Mononuclear cell (primary cell): ENCODE measurements around the gene TMC1. TPM values are rescaled to one million over a fixed set of nuclear protein-coding genes. Genes with fewer than 3 reads are reported as not detected.

Experiments
- H3K27me3 ChIP-seq: 2 replicates; pipeline ENCODE4 v1.6.0; 2011; ENCODE audit warnings: low read length, control low read depth; ENCODE audit not compliant: insufficient read depth
- H3K4me1 ChIP-seq: 2 replicates; pipeline ENCODE4 v1.5.1; 2011; ENCODE audit warnings: mild to moderate bottlenecking, low read length, control low read depth; ENCODE audit not compliant: insufficient read depth
- H3K4me3 ChIP-seq: 2 replicates; pipeline ENCODE4 v1.5.1; 2011; ENCODE audit warnings: mild to moderate bottlenecking, low read length, moderate library complexity
- H3K9me3 ChIP-seq: 2 replicates; pipeline ENCODE4 v1.5.1; 2011; ENCODE audit warnings: low read depth, mild to moderate bottlenecking, control low read depth, low read length
- total RNA-seq: library from RNA; depleted of rRNA; stranded (reverse); fragments of >200 nt; gene quantifications from one replicate; pipeline ENCODE4 v1.2.3, GENCODE V29; 2012

The TMC1 gene
- total RNA-seq, 1 donor: 0.52 TPM

DNA sequence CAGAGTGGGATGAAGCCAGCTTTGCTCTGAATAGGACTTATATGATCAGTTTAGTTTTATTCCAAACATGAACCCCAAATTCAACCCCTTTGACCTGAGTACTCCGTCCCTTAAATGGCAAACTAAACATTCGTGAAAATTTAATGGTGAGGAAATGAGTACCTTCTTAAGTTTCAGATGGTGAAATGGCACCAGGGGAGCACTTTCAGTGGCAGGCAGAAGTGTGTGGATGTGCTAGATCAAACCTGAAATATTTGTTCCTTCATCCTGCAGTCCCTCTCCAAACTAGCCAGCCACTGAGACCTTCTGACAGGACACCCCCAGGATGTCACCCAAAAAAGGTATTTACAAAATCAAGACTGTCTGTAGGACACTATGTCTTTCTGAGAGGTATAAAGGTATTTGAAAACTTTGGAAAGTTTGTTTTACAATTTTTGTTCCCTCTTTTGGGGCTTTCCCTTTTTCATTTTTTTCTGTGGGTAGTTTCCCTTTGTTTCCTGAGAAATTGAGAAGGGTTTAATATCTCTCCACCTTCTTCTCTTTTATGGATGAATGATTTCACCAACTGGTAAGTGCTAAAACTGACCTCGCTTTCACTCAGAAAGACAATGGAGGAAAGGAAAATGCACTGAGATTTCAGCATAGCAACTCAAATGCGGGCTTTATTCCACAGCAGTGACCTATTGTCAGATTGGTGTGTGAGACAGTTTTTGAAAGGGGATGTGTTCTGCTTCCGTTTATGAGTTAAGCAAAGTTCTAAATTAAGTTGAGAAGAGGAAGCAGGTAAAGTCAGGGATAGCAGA, 127.1 kb downstream of the TMC1 start:
- H3K9me3 ChIP-seq: no peaks in the 10 kb centered on the region
- peaks cover 12% of the 10 kb centered on the region for H3K4me1 ChIP-seq
- no peaks in the 10 kb centered on the region for H3K27me3 ChIP-seq
- H3K4me3 ChIP-seq: no peak overlapping the region

- H3K4me1 ChIP-seq: peaks cover 12% of the 10 kb centered on the region
- no peaks in the 10 kb centered on the region for H3K9me3 ChIP-seq
- no peak overlapping the region for H3K4me3 ChIP-seq
- no peaks in the 10 kb centered on the region for H3K27me3 ChIP-seq
Observed at GRCh38 chr9:72649127-72649442, 127.7 kb downstream of the TMC1 start.

DNA sequence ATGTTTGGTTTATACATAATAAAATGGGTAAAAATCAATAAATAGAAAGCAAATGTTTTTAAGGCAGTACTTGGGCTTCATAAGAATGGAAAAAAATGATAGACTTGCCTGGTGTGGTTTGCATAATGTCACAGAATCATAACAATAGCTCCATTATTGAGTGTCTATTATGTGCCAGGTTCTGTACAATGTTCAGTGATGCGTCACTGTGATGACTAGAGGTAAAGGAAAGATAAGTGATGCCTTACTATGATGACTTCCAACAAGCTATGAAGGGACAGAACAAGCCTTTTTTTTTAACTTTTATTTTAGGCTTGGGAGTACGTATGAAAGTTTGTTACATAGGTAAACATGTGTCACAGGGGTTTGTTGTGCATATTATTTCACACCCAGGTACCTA, 128.8 kb downstream of the TMC1 start:
- H3K9me3 ChIP-seq: no peaks in the 10 kb centered on the region
- H3K4me1 ChIP-seq: peaks cover 12% of the 10 kb centered on the region
- no peak overlapping the region for H3K4me3 ChIP-seq
- H3K27me3 ChIP-seq: no peaks in the 10 kb centered on the region

DNA sequence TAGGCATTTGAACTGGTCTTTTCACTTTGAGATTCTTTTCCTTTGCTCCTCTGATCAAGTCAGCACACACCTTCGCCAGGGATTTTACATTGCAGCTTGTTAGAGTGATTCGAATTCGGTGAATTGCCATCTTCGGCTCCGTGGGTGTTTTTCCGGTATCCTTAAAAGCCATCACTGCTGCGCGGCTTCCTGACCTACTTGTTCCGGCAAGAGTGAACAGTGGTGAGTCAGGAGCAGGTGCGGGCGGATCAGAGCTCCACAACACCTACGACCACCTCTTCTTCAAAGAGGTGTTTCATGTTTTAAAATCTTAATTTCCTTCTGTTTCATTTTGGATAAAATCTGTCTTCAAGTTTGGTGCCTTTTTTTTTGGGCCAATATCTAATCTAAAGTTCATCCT, 134.6 kb downstream of the TMC1 start:
- H3K4me3 ChIP-seq: no peak overlapping the region
- no peaks in the 10 kb centered on the region for H3K9me3 ChIP-seq
- peaks cover 5% of the 10 kb centered on the region for H3K27me3 ChIP-seq
- H3K4me1 ChIP-seq: no peaks in the 10 kb centered on the region

GRCh38 chr9:72657023-72657422, 135.6 kb downstream of the TMC1 start:
- H3K4me1 ChIP-seq: no peaks in the 10 kb centered on the region
- H3K9me3 ChIP-seq: no peaks in the 10 kb centered on the region
- H3K27me3 ChIP-seq: peaks cover 5% of the 10 kb centered on the region
- no peak overlapping the region for H3K4me3 ChIP-seq

DNA sequence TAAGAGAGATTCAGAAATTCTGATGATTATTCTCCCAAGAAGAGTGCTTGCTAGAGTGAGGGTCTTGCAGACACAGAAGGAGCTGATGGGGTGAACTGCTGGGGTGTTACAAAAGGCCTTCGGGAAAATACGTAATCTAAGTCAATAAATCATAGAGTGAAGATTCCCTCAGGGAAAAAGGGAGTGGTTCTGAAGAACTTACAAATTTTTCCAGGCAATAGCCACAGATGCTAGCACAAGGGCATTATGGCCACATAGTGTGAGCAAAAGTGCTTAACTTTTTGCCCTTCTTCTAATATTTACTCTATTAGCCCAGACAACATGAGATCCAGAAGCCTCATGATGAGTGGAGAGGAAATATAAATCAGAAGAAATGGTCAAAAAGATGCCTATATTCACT, 137.3 kb downstream of the TMC1 start:
- Histone ChIP-seq H3K4me1 (no peaks in the 10 kb centered on the region), H3K27me3 (peaks cover 5% of the 10 kb centered on the region), H3K9me3 (no peaks in the 10 kb centered on the region), H3K4me3 (no peak overlapping the region)

DNA sequence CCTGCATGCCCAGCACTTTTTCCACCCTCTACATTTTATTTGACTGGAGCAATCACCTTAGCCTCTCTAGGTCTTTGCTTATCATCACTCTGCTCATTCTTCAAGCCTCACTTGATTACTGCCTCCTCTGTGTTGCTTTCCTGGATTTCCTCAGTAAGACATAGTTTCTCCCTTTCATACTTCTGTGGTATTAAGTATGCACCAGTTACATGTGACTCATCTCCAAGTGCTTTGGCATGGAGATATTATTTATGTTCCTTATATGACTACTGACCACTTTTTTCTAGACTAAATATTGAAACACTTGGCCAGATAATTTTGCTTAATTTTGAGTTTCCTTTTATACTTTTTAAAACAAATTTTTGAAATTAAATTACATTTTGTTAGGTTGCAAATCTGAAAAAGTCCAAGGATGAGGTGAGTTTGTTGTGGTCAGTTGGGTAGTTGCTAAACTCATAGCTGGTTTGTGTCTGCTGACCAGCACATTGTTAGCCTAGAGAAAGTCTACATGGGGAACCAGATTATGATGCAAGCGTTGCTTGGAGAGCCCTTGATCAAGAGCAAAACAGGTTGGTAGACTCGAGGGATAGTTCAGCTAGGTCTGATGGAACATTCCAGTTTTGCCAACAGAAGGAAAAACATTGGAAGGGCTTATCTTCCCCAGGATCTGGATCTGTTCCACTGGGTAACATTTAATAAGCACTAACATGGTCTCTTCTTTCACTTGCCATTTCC, 140.2 kb downstream of the TMC1 start:
- Histone ChIP-seq H3K9me3 (no peaks in the 10 kb centered on the region), H3K27me3 (peaks cover 5% of the 10 kb centered on the region), H3K4me1 (no peaks in the 10 kb centered on the region), H3K4me3 (no peak overlapping the region)

DNA sequence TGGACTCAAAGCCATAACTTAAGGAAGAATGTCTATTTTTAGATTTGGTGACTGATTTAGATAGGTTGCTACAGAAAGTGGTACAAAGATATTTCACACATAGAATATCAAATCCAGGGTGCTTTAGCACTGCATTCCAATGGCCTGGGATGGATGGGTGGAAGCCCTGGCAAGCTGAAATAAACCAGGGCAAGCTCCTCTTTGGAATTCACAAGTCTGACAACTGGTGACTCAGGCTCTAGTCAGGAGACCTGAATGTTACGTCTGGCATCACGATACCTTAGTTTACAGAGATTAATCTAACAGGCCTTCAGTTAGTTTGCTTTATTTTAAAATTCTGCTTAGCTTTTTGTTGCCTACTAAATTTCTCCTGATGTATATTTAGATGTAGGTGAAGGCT, 144.0 kb downstream of the TMC1 start:
- H3K4me1 ChIP-seq: no peaks in the 10 kb centered on the region

GRCh38 chr9:72667181-72667580, 145.8 kb downstream of the TMC1 start:
- Histone ChIP-seq H3K4me3 (no peak overlapping the region), H3K4me1 (no peaks in the 10 kb centered on the region), H3K27me3 (peaks cover 9% of the 10 kb centered on the region), H3K9me3 (no peaks in the 10 kb centered on the region)

More for the DNA sequence above, 144.0 kb downstream of the TMC1 start:
- Histone ChIP-seq H3K27me3 (peaks cover 7% of the 10 kb centered on the region), H3K4me3 (no peak overlapping the region), H3K9me3 (no peaks in the 10 kb centered on the region)

DNA sequence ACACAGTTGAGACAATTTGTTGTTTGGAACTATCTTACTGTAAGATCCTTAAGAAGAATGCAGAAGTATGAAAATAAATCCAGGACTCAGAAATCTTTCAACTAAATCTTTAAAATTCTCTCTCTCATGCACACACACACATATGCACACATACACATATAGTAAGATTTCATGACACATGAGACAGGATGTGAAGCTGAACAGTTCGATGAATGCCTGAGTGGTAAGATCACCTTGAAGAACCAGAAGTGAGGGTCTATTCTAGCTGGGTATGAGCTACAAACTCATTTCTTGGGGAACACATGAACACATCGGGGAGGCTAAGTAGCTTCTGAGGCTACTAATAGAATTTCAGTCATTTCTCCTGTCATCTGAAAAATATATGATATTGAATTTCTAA, 153.6 kb downstream of the TMC1 start:
- Histone ChIP-seq H3K4me1 (no peaks in the 10 kb centered on the region), H3K9me3 (no peaks in the 10 kb centered on the region), H3K4me3 (no peak overlapping the region), H3K27me3 (peaks cover 3% of the 10 kb centered on the region)

GRCh38 chr9:72675586-72675985, 154.2 kb downstream of the TMC1 start:
- peaks cover 3% of the 10 kb centered on the region for H3K27me3 ChIP-seq
- H3K4me1 ChIP-seq: no peaks in the 10 kb centered on the region
- H3K9me3 ChIP-seq: no peaks in the 10 kb centered on the region
- H3K4me3 ChIP-seq: no peak overlapping the region

DNA sequence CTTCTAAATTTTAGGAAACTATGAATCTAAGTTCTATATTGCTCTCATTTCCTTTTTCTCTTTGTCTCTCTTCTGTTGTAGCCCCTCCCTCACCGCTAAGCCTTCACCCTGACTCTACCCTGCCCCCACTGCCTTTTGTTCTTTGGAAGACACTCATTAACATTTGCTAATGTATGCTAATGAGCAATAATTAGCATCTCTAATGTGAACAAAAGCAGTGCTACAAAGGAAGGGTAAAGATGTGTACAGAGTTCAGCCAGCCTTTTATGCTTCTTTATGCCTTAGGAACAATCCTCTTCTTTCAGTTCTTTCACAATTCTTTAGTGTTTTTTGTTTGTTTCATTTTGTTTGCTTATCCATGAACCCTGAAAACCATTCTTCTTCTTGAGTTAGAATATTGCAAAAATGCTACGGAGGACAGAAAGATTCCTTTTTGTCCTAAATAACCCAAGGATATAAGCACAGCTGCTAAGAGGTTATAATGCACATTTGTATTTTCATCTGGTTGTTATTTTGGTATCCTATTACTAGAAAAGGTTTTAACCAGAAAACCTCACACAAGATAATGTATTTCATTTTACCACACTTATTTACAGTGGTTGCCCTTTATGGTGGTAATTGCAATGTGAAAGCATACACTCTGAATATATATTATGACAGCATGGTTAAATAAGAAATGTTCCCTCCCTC, 159.3 kb downstream of the TMC1 start:
- no peak overlapping the region for H3K4me3 ChIP-seq
- no peaks in the 10 kb centered on the region for H3K9me3 ChIP-seq
- H3K27me3 ChIP-seq: no peaks in the 10 kb centered on the region
- H3K4me1 ChIP-seq: no peaks in the 10 kb centered on the region

DNA sequence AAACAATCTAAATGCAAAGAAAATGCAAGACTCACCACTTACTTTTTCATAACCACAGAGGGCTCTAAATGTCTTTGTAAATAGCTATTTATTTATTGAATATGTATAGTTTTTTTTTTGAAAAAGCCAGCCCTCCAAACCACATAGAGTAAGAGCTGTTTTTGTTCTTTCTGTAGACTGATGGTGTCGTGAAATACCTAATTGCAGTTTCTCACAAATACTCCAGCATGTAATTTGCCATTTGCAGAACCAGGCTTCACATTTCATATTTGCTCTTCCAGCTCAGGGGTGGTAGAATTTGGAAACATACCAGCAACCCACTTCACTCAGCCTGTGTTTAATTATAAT, 159.8 kb downstream of the TMC1 start:
- Histone ChIP-seq H3K4me1 (no peaks in the 10 kb centered on the region), H3K9me3 (no peaks in the 10 kb centered on the region), H3K27me3 (no peaks in the 10 kb centered on the region), H3K4me3 (no peak overlapping the region)

DNA sequence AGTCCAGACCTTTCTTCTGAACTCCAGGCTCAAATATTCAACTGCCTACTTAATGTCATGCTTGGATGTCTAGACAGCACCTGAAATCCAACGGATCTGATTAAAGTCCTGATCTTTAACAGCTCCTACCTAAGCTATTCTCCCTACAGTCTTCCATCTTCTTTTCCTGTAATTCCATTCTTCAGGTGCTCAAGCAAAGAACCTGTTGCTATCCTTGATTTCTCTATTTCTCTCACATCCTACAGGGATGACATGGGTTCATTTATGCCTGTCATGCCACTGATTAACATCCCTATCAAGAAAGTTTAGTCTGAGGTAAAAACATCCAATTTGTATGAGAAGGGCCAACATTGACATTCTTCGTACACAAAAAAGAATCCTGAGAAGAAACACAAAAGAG, 163.2 kb downstream of the TMC1 start:
- no peaks in the 10 kb centered on the region for H3K27me3 ChIP-seq
- no peaks in the 10 kb centered on the region for H3K4me1 ChIP-seq
- no peaks in the 10 kb centered on the region for H3K9me3 ChIP-seq
- no peak overlapping the region for H3K4me3 ChIP-seq

GRCh38 chr9:72685911-72686310, 164.5 kb downstream of the TMC1 start:
- Histone ChIP-seq H3K9me3 (no peaks in the 10 kb centered on the region), H3K4me3 (no peak overlapping the region), H3K4me1 (no peaks in the 10 kb centered on the region), H3K27me3 (no peaks in the 10 kb centered on the region)
